CD4-positive, alpha-beta T cell (primary cell): ENCODE results near the gene SLAMF6. TPM values are rescaled to one million over a fixed set of nuclear protein-coding genes. Genes with fewer than 3 reads are reported as not detected.
"Not testable (repeated sequence)": the region's sequence is repeated elsewhere in the genome, so short reads cannot be mapped to it uniquely, and the experiment has no call there.

Source experiments
- ATAC-seq: fragments of 200-7000 bp; cut with Tn5 transposase; one replicate; pipeline ENCODE4 v1.10.0; 2022; ENCODE audit warnings: mild to moderate bottlenecking; ENCODE audit not compliant: poor library complexity
- CTCF ChIA-PET: fragments of 350-600 bp; sonication (Branson Sonifier 250); formaldehyde crosslinking; loops from one replicate; lab custom pipeline; 2021; ENCODE audit warnings: antibody characterized with exemption, inconsistent platforms; lab: Charles Lee
- POLR2A ChIA-PET: fragments of 350-600 bp; sonication (Branson Sonifier 250); formaldehyde crosslinking; loops from one replicate; lab custom pipeline; 2021; ENCODE audit warnings: antibody characterized with exemption, inconsistent platforms; lab: Charles Lee
- DNase-seq, 14 experiments: peaks; one replicate each; pipeline ENCODE4 v3.0.0-alpha.2; 2013 to 2020; ENCODE audit warnings: mixed read lengths in 2 of 14
- H3K27ac ChIP-seq, 2 donors: one replicate each; pipeline versions ENCODE4 v1.5.1 to v1.7.0; 2013; ENCODE audit warnings: low read length in 2 of 2, low read depth in 1 of 2, mild to moderate bottlenecking in 1 of 2
- H3K27me3 ChIP-seq, 2 experiments: 1 replicate in 1 of 2; 2 replicates in 1 of 2; pipeline versions ENCODE4 v1.6.1 to v1.7.0; 2013; ENCODE audit warnings: low read length in 2 of 2, control low read depth in 1 of 2, mild to moderate bottlenecking in 1 of 2, moderate library complexity in 1 of 2; ENCODE audit not compliant: insufficient read depth in 2 of 2, control insufficient read depth in 1 of 2
- H3K36me3 ChIP-seq: one replicate; pipeline ENCODE4 v1.6.1; 2013; ENCODE audit warnings: low read length, control low read depth; ENCODE audit not compliant: insufficient read depth
- H3K4me1 ChIP-seq: one replicate; pipeline ENCODE4 v1.6.1; 2013; ENCODE audit warnings: low read length, control low read depth; ENCODE audit not compliant: insufficient read depth
- H3K4me3 ChIP-seq: one replicate; pipeline ENCODE4 v1.5.1; 2013; ENCODE audit warnings: mild to moderate bottlenecking, low read length, moderate library complexity
- H3K9me3 ChIP-seq, 2 experiments: 1 replicate in 1 of 2; 2 replicates in 1 of 2; pipeline versions ENCODE4 v1.6.1 to v1.7.0; 2013; ENCODE audit warnings: low read length in 2 of 2, mild to moderate bottlenecking in 2 of 2, control low read depth in 1 of 2, moderate library complexity in 1 of 2; ENCODE audit not compliant: control insufficient read depth in 1 of 2, insufficient read depth in 1 of 2
- H3K27ac Mint-ChIP-seq: one replicate; pipeline ENCODE4 v1.8.0; 2020; ENCODE audit warnings: mixed read lengths
- H3K27me3 Mint-ChIP-seq: one replicate; pipeline ENCODE4 v1.8.0; 2021; ENCODE audit warnings: mixed read lengths
- H3K36me3 Mint-ChIP-seq: one replicate; pipeline ENCODE4 v1.8.0; 2021; ENCODE audit warnings: low read depth, mixed read lengths
- H3K4me1 Mint-ChIP-seq: one replicate; pipeline ENCODE4 v1.8.0; 2021; ENCODE audit warnings: low read depth, mixed read lengths
- H3K4me3 Mint-ChIP-seq: one replicate; pipeline ENCODE4 v1.8.0; 2020; ENCODE audit warnings: mild to moderate bottlenecking, mixed read lengths
- H3K9me3 Mint-ChIP-seq: one replicate; pipeline ENCODE4 v1.8.0; 2020; ENCODE audit warnings: mixed read lengths
- CTCF ChIP-seq: fragments of 200-600 bp; IDR thresholded peaks from one replicate; pipeline ENCODE4 v1.8.0; 2022; ENCODE audit warnings: antibody characterized with exemption, mild to moderate bottlenecking
- intact Hi-C, 2 experiments: fragments of 100-400 bp; cut with DNase I in 1 of 2; cut with micrococcal nuclease in 1 of 2; formaldehyde crosslinking; loops; one replicate each; pipeline versions ENCODE4 v1.15.1 to v1.9.0; 2023 to 2025; cut with DNase I, micrococcal nuclease
- total RNA-seq, 174 experiments: library from RNA in 2 of 174; stranded (reverse) in 2 of 174; gene quantifications; one replicate each; pipeline ENCODE4 v1.2.3 and lab custom pipeline; 2021 to 2026

The SLAMF6 gene
- total RNA-seq, 2 experiments from 2014 or later: 6.3 to 7.3 TPM

GRCh38 chr1:160519642-160520435 is 3.2 kb downstream of the SLAMF6 start:
- CTCF ChIA-PET: interaction anchor here (1.0 to 1.7 kb wide), 3 partner anchors 10 to 91 kb away, joined by 3 to 4 read pairs (median 3); no protein-coding TSS in a partner anchor
- ATAC-seq (peak; percentile 64), DNase-seq (peak in 4 of 14 experiments; percentile 50 to 75 (median 67))
- intact Hi-C loops: loop anchor here (2.0 to 10.0 kb wide), 6 partner anchors 21 to 175 kb away; partner anchors contain the start of genes CD84 (in 1 of the 2), COPA (in 1 of the 2) and NCSTN (in 1 of the 2)
- Mint-ChIP-seq H3K27me3 (no peaks in the 10 kb centered on the region), H3K36me3 (peaks cover 51% of the 10 kb centered on the region), H3K27ac (peak overlapping the region; percentile 99), H3K4me1 (peaks cover 97% of the 10 kb centered on the region), H3K4me3 (peak overlapping the region; percentile 96), H3K9me3 (peaks cover 2% of the 10 kb centered on the region)
- H3K27ac ChIP-seq: peak overlapping the region; percentile 36 to 47
- no peaks in the 10 kb centered on the region for H3K36me3 ChIP-seq
- no peaks in the 10 kb centered on the region for H3K9me3 ChIP-seq
- peak; percentile 15 for TF ChIP-seq CTCF
- peaks cover 4% of the 10 kb centered on the region for H3K4me1 ChIP-seq
- H3K4me3 ChIP-seq: peak overlapping the region; percentile 70
- POLR2A ChIA-PET: interaction anchor here (0.5 to 1.1 kb wide), 8 partner anchors 9 to 495 kb away, joined by 3 to 6 read pairs (median 3); partner anchors contain the start of genes COPA and NCSTN
- H3K27me3 ChIP-seq: no peaks in the 10 kb centered on the region

GRCh38 chr1:160517519-160517918 is 5.5 kb downstream of the SLAMF6 start:
- peaks cover 67% of the 10 kb centered on the region for H3K36me3 Mint-ChIP-seq

GRCh38 chr1:160515908-160516307 is 7.1 kb downstream of the SLAMF6 start:
- POLR2A ChIA-PET: interaction anchor here (1.0 to 1.1 kb wide), 2 partner anchors 25 to 60 kb away, joined by 3 read pairs; no protein-coding TSS in a partner anchor
- H3K27me3 Mint-ChIP-seq: not testable (repeated sequence)

More at GRCh38 chr1:160517519-160517918, 5.5 kb downstream of the SLAMF6 start:
- peak overlapping the region; percentile 99 for H3K27ac Mint-ChIP-seq
- intact Hi-C loops: loop anchor here in 1 of 2 experiments (5.0 to 10.0 kb wide), 2 partner anchors 35 to 173 kb away; partner anchors contain the start of genes COPA and NCSTN
- H3K9me3 ChIP-seq, H3K36me3 ChIP-seq, H3K27me3 ChIP-seq, ATAC-seq, H3K4me1 ChIP-seq, H3K4me3 ChIP-seq, DNase-seq, H3K27ac ChIP-seq, CTCF ChIA-PET, H3K27me3 Mint-ChIP-seq: not testable (repeated sequence)
- H3K9me3 Mint-ChIP-seq: peaks cover 12% of the 10 kb centered on the region
- H3K4me1 Mint-ChIP-seq: peaks cover 100% of the 10 kb centered on the region
- peak overlapping the region; percentile 56 for H3K4me3 Mint-ChIP-seq
- POLR2A ChIA-PET: interaction anchor here (1.5 kb wide), 1 partner anchor 22 kb away, joined by 4 read pairs; no protein-coding TSS in a partner anchor

More at GRCh38 chr1:160515908-160516307, 7.1 kb downstream of the SLAMF6 start:
- not testable (repeated sequence) for H3K27ac ChIP-seq, H3K9me3 ChIP-seq, H3K27me3 ChIP-seq, ATAC-seq, DNase-seq, H3K4me3 ChIP-seq
- intact Hi-C loops: loop anchor here in 1 of 2 experiments (5.0 to 10.0 kb wide), 2 partner anchors 36 to 171 kb away; partner anchors contain the start of genes COPA and NCSTN
- Mint-ChIP-seq H3K4me1 (peaks cover 90% of the 10 kb centered on the region), H3K9me3 (peaks cover 12% of the 10 kb centered on the region), H3K4me3 (peak overlapping the region; percentile 3), H3K36me3 (peaks cover 79% of the 10 kb centered on the region), H3K27ac (peak overlapping the region; percentile 99)
- CTCF ChIA-PET: interaction anchor here (1.1 to 1.2 kb wide), 2 partner anchors 7 to 61 kb away, joined by 3 read pairs; partner anchors contain the start of gene SLAMF6
- Histone ChIP-seq H3K4me1 (peaks cover 16% of the 10 kb centered on the region), H3K36me3 (peaks cover 21% of the 10 kb centered on the region)
